Karpas-422 (cell line): Measurements from ENCODE around the gene RAB35. TPM values are rescaled to one million over a fixed set of nuclear protein-coding genes. Genes with fewer than 3 reads are reported as not detected.

Experiments
- DNase-seq: peaks from one replicate; pipeline ENCODE4 v3.0.0-alpha.2; 2015
- H2AFZ ChIP-seq: fragments of 200-600 bp; sonication (generic); 2 replicates; pipeline ENCODE4 v1.6.1; 2014; ENCODE audit warnings: antibody characterized with exemption, low read length, mixed read lengths
- H3K27ac ChIP-seq: fragments of 200-600 bp; sonication (generic); 2 replicates; pipeline ENCODE4 v1.5.1; 2014; ENCODE audit warnings: mild to moderate bottlenecking, low read length, moderate library complexity
- H3K27me3 ChIP-seq: fragments of 200-600 bp; sonication (generic); 2 replicates; pipeline ENCODE4 v1.6.1; 2014; ENCODE audit warnings: low read length, mixed read lengths
- H3K36me3 ChIP-seq: fragments of 200-600 bp; sonication (generic); 2 replicates; pipeline ENCODE4 v1.6.1; 2014; ENCODE audit warnings: low read length, mixed read lengths; ENCODE audit not compliant: insufficient read depth
- H3K4me1 ChIP-seq: fragments of 200-600 bp; sonication (generic); 2 replicates; pipeline ENCODE4 v1.6.1; 2014; ENCODE audit warnings: mild to moderate bottlenecking, low read length, mixed read lengths
- H3K4me2 ChIP-seq: fragments of 200-600 bp; sonication (generic); 2 replicates; pipeline ENCODE4 v1.6.1; 2014; ENCODE audit warnings: low read length, low read depth, mild to moderate bottlenecking; ENCODE audit not compliant: poor library complexity, severe bottlenecking
- H3K4me3 ChIP-seq: fragments of 200-600 bp; sonication (generic); 2 replicates; pipeline ENCODE4 v1.5.1; 2014; ENCODE audit warnings: mild to moderate bottlenecking, antibody characterized with exemption, low read length, mixed read lengths
- H3K79me2 ChIP-seq: fragments of 200-600 bp; sonication (generic); 2 replicates; pipeline ENCODE4 v1.6.1; 2014; ENCODE audit warnings: mild to moderate bottlenecking, low read length, mixed read lengths
- H3K9ac ChIP-seq: fragments of 200-600 bp; sonication (generic); 2 replicates; pipeline ENCODE4 v1.6.0; 2014; ENCODE audit warnings: low read length
- H3K9me2 ChIP-seq: fragments of 200-600 bp; sonication (generic), shearing (Covaris generic); replicated peaks from 2 replicates; pipeline ENCODE4 v1.6.0; 2014; ENCODE audit warnings: mild to moderate bottlenecking, low read length, moderate library complexity; ENCODE audit not compliant: insufficient read depth
- H3K9me3 ChIP-seq: fragments of 300-700, 200-600 bp; sonication (generic); 2 replicates; pipeline ENCODE4 v1.6.1; 2014; ENCODE audit warnings: low read length, mixed read lengths
- H4K20me1 ChIP-seq: fragments of 200-600 bp; sonication (generic); 2 replicates; pipeline ENCODE4 v1.6.1; 2014; ENCODE audit warnings: mild to moderate bottlenecking, antibody characterized with exemption, low read length, low read depth; ENCODE audit not compliant: insufficient read depth
- total RNA-seq: library from RNA; depleted of rRNA; stranded (reverse); fragments of >200 nt; shearing (Covaris generic); gene quantifications from 2 replicates; pipeline ENCODE4 v1.2.3, GENCODE V29; 2014; ENCODE audit warnings: low replicate concordance

RAB35 gene
- total RNA-seq, 1 experiment from 2014 or later: 18.9 TPM

GRCh38 chr12:120085920-120086645, 30.5 kb downstream of the RAB35 start:
- Histone ChIP-seq H3K9ac (peak overlapping the region; percentile 65), H3K27me3 (no peaks in the 10 kb centered on the region), H3K9me2 (no peaks in the 10 kb centered on the region), H3K4me3 (peak overlapping the region; percentile 62), H4K20me1 (no peaks in the 10 kb centered on the region), H3K9me3 (no peaks in the 10 kb centered on the region), H2AFZ (peak overlapping the region; percentile 29; the same call in 1 of the 2 replicates), H3K27ac (peak overlapping the region; percentile 59), H3K36me3 (no peaks in the 10 kb centered on the region), H3K4me2 (peak overlapping the region; percentile 79), H3K79me2 (no peaks in the 10 kb centered on the region), H3K4me1 (peaks cover 27% of the 10 kb centered on the region)
- DNase-seq: peak; percentile 57

DNA sequence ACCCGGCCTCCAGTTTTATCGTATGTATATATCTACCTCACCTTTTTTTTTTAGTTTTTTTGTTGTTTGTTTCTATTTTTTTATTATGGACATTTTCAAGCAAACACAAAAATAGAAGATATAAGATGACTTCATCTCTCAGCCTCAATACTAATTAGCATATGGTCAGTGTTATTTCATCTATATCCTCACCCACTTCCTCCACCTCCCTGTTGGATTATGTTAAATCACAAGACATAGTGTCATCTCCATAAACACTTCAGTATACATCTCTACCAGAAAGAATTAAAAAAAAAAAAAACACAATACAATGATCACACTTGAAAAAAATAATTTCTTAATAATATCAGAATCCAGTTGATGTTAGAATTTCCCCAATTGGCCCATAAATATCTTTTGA, 34.9 kb downstream of the RAB35 start:
- Histone ChIP-seq H3K36me3 (no peaks in the 10 kb centered on the region), H2AFZ (no peak overlapping the region), H3K9ac (no peak overlapping the region), H3K4me1 (peaks cover 14% of the 10 kb centered on the region), H3K4me2 (no peak overlapping the region), H3K79me2 (no peaks in the 10 kb centered on the region), H4K20me1 (no peaks in the 10 kb centered on the region), H3K9me2 (no peaks in the 10 kb centered on the region), H3K9me3 (no peaks in the 10 kb centered on the region), H3K4me3 (no peak overlapping the region), H3K27ac (no peak overlapping the region), H3K27me3 (no peaks in the 10 kb centered on the region)
- DNase-seq: no peak

GRCh38 chr12:120079411-120080400, 36.8 kb downstream of the RAB35 start:
- no peak for DNase-seq
- no peak overlapping the region for H3K9ac ChIP-seq

GRCh38 chr12:120078868-120079267, 37.7 kb downstream of the RAB35 start:
- H3K4me1 ChIP-seq: no peaks in the 10 kb centered on the region
- DNase-seq: no peak
- no peak overlapping the region for H2AFZ ChIP-seq
- no peak overlapping the region for H3K4me3 ChIP-seq
- H3K27me3 ChIP-seq: no peaks in the 10 kb centered on the region
- H3K4me2 ChIP-seq: no peak overlapping the region
- no peak overlapping the region for H3K27ac ChIP-seq
- H3K9me3 ChIP-seq: no peaks in the 10 kb centered on the region
- no peaks in the 10 kb centered on the region for H4K20me1 ChIP-seq
- no peaks in the 10 kb centered on the region for H3K9me2 ChIP-seq
- no peak overlapping the region for H3K9ac ChIP-seq
- H3K36me3 ChIP-seq: no peaks in the 10 kb centered on the region
- no peaks in the 10 kb centered on the region for H3K79me2 ChIP-seq

More at GRCh38 chr12:120079411-120080400, 36.8 kb downstream of the RAB35 start:
- Histone ChIP-seq H3K27ac (no peak overlapping the region), H3K4me1 (no peaks in the 10 kb centered on the region), H3K4me3 (no peak overlapping the region), H3K9me2 (no peaks in the 10 kb centered on the region), H3K4me2 (no peak overlapping the region), H3K79me2 (no peaks in the 10 kb centered on the region), H4K20me1 (no peaks in the 10 kb centered on the region), H3K9me3 (no peaks in the 10 kb centered on the region), H2AFZ (no peak overlapping the region), H3K27me3 (no peaks in the 10 kb centered on the region), H3K36me3 (no peaks in the 10 kb centered on the region)

GRCh38 chr12:120077260-120077659, 39.3 kb downstream of the RAB35 start:
- no peaks in the 10 kb centered on the region for H3K4me1 ChIP-seq
- no peak overlapping the region for H3K27ac ChIP-seq
- no peaks in the 10 kb centered on the region for H3K9me2 ChIP-seq
- DNase-seq: no peak
- H3K79me2 ChIP-seq: no peaks in the 10 kb centered on the region
- no peak overlapping the region for H2AFZ ChIP-seq
- no peak overlapping the region for H3K9ac ChIP-seq
- no peak overlapping the region for H3K4me3 ChIP-seq
- no peaks in the 10 kb centered on the region for H4K20me1 ChIP-seq
- H3K4me2 ChIP-seq: no peak overlapping the region
- no peaks in the 10 kb centered on the region for H3K9me3 ChIP-seq
- no peaks in the 10 kb centered on the region for H3K36me3 ChIP-seq
- no peaks in the 10 kb centered on the region for H3K27me3 ChIP-seq

DNA sequence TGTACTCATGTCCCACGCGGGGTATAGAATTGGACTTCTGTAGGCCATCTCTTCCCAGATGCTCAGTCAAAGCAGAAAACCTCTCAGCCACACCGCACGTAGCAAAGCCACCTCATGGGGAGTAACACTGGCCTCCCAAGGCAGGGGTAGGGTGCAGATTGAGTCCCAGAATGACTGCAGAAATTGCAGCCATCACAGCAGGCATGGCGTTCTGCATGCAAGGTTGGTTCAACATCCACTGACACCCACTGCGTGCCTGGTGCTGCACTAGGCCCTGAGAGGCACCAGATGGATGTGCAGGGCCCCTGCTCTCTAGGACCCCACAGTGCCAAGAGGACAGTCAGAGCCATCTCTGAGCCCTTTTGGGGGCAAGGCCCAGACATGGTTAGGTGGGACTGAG, 39.9 kb downstream of the RAB35 start:
- H3K4me1 ChIP-seq: no peaks in the 10 kb centered on the region
- no peaks in the 10 kb centered on the region for H3K27me3 ChIP-seq
- no peaks in the 10 kb centered on the region for H3K36me3 ChIP-seq
- H3K4me2 ChIP-seq: no peak overlapping the region
- H3K9me3 ChIP-seq: no peaks in the 10 kb centered on the region
- no peak overlapping the region for H3K27ac ChIP-seq
- DNase-seq: no peak
- H4K20me1 ChIP-seq: no peaks in the 10 kb centered on the region
- no peak overlapping the region for H3K9ac ChIP-seq
- H3K79me2 ChIP-seq: no peaks in the 10 kb centered on the region
- H2AFZ ChIP-seq: no peak overlapping the region
- H3K4me3 ChIP-seq: no peak overlapping the region
- no peaks in the 10 kb centered on the region for H3K9me2 ChIP-seq

DNA sequence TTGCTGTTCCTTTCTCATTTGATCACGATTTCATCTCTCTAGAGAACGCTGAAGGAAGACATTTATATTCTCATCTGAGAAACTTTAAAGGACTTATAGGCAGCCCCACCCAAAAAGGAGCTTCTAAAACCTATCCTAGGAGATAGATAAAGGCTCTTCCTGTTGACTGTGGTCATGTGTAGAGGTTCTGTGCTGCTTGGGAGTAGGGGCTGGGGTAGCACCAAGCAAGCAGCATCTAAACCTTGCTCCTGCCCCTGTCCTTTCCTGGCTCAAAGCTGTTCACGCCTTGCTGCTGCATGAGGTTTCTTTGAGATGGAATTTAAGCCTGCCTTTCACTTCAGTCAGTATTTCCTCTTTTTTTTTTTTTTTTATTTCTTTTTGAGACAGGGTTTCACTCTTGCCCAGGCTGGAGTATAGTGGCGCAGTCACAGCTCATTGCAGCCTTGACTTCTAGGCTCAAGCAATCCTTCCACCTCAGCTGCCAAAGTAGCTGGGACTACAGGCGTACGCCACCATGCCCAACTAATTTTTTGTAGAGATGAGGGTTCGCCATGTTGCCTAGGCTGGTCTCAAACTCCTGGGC, 41.4 kb downstream of the RAB35 start:
- Histone ChIP-seq H3K36me3 (no peaks in the 10 kb centered on the region), H3K27me3 (no peaks in the 10 kb centered on the region), H3K9me2 (no peaks in the 10 kb centered on the region), H3K27ac (no peak overlapping the region), H4K20me1 (no peaks in the 10 kb centered on the region), H3K4me1 (no peaks in the 10 kb centered on the region), H3K9me3 (no peaks in the 10 kb centered on the region), H3K4me3 (no peak overlapping the region), H2AFZ (no peak overlapping the region), H3K79me2 (no peaks in the 10 kb centered on the region), H3K4me2 (no peak overlapping the region), H3K9ac (no peak overlapping the region)
- no peak for DNase-seq
